HepG2 (cell line): ENCODE measurements around the gene CSTB. TPM values are rescaled to one million over a fixed set of nuclear protein-coding genes. Genes with fewer than 3 reads are reported as not detected.
A peak's percentile ranks its signal among the peaks of the same experiment; 100 is the strongest.

Source experiments
- ATAC-seq: fragments of 200-7000 bp; cut with Tn5 transposase; 3 replicates; pipeline ENCODE4 v1.9.1; 2020; ENCODE audit warnings: mild to moderate bottlenecking, moderate library complexity
- BruUV-seq: library from RNA; stranded (reverse); fragments of 400-500 nt; replicated peaks from 2 replicates; lab custom pipeline; 2021; lab: Mats Ljungman, UMichigan
- CTCF ChIA-PET: fragments of 300-600 bp; formaldehyde crosslinking; extraction: SDS; loops from one replicate; lab custom pipeline; 2021; ENCODE audit warnings: low total read pairs, inconsistent platforms, low intra/inter-chr PET ratio; lab: Yijun Ruan, JAX
- POLR2A ChIA-PET: fragments of 350-600 bp; sonication (Branson Sonifier 250); formaldehyde crosslinking; loops from one replicate; lab custom pipeline; 2020; ENCODE audit warnings: antibody characterized with exemption, inconsistent platforms; lab: Yijun Ruan, JAX
- DNase-seq: peaks from one replicate; pipeline ENCODE4 v3.0.0-alpha.2; 2015; ENCODE audit warnings: low spot score
- FAIRE-seq: peaks from 3 replicates; lab custom pipeline; 2011; peaks lifted over from hg19 to GRCh38; lab: Jason Lieb, UNC
- H2AFZ ChIP-seq: one replicate; pipeline ENCODE4 v1.6.1; 2011; ENCODE audit warnings: low read length, inconsistent platforms
- H3K27ac ChIP-seq: fragments of 300-600 bp; 3 replicates; pipeline ENCODE4 v1.8.0; 2011; ENCODE audit warnings: mixed run types, mild to moderate bottlenecking, mixed read lengths, low read length, inconsistent platforms; ENCODE audit not compliant: insufficient read depth; ENCODE audit errors: extremely low read length
- H3K27me3 ChIP-seq, 2 experiments: fragments of 200-600 bp in 1 of 2; 2 replicates in 1 of 2; 3 replicates in 1 of 2; pipeline versions ENCODE4 v1.6.0 to v1.8.0; 2011; ENCODE audit warnings: low read length in 2 of 2, mild to moderate bottlenecking in 2 of 2, moderate library complexity in 2 of 2, inconsistent platforms in 1 of 2; ENCODE audit not compliant: insufficient read depth in 2 of 2, control insufficient read depth in 1 of 2
- H3K36me3 ChIP-seq, 2 experiments: fragments of 200-600 bp in 1 of 2; replicated peaks in 1 of 2; 2 replicates in 1 of 2; 3 replicates in 1 of 2; pipeline versions ENCODE4 v1.5.1 to v1.8.0; 2011; ENCODE audit warnings: low read length in 2 of 2, inconsistent platforms in 1 of 2; ENCODE audit not compliant: insufficient read depth in 2 of 2, control insufficient read depth in 1 of 2
- H3K4me1 ChIP-seq: 2 replicates; pipeline ENCODE4 v1.5.1; 2012; ENCODE audit warnings: low read length, inconsistent platforms; ENCODE audit not compliant: insufficient read depth
- H3K4me2 ChIP-seq: 2 replicates; pipeline ENCODE4 v1.6.0; 2011; ENCODE audit warnings: low read depth, low read length, inconsistent platforms
- H3K4me3 ChIP-seq, 3 experiments: fragments of 200-600 bp in 1 of 3; sonication (generic), shearing (Covaris generic) in 1 of 3; replicated peaks in 1 of 3; 2 replicates each; pipeline ENCODE4 v1.5.1; 2011 to 2016; ENCODE audit warnings: low read length in 3 of 3, inconsistent platforms in 2 of 3, low read depth in 2 of 3, mild to moderate bottlenecking in 2 of 3, control low read depth in 1 of 3, mixed read lengths in 1 of 3; ENCODE audit not compliant: insufficient read depth in 1 of 3
- H3K79me2 ChIP-seq: one replicate; pipeline ENCODE4 v1.6.1; 2011; ENCODE audit warnings: low read length, inconsistent platforms; ENCODE audit not compliant: insufficient read depth
- H3K9ac ChIP-seq: 2 replicates; pipeline ENCODE4 v1.6.0; 2011; ENCODE audit warnings: mild to moderate bottlenecking, low read depth, low read length, inconsistent platforms; ENCODE audit not compliant: insufficient read depth
- H3K9me3 ChIP-seq: 2 replicates; pipeline ENCODE4 v1.5.1; 2012; ENCODE audit warnings: mild to moderate bottlenecking, low read length
- H4K20me1 ChIP-seq: 2 replicates; pipeline ENCODE4 v1.6.0; 2011; ENCODE audit warnings: inconsistent platforms, mild to moderate bottlenecking, low read length, moderate library complexity; ENCODE audit not compliant: insufficient read depth
- AGO2 ChIP-seq: fragments of 200-400 bp; formaldehyde crosslinking; optimal IDR thresholded peaks from 2 replicates; pipeline ENCODE3; 2017; ENCODE audit warnings: mild to moderate bottlenecking, low read depth, low read length, moderate library complexity
- E2F2 ChIP-seq: sonication (generic); formaldehyde crosslinking; IDR thresholded peaks from 2 replicates; pipeline ENCODE4 v1.4.0; 2020; ENCODE audit warnings: missing genetic modification reagents, borderline replicate concordance
- EHMT2 ChIP-seq: fragments of 200-600 bp; sonication (generic); IDR thresholded peaks from 2 replicates; pipeline ENCODE4 v1.7.0; 2017; ENCODE audit warnings: antibody characterized with exemption, low read depth, low read length, borderline replicate concordance
- EZH2 ChIP-seq: conservative IDR thresholded peaks from 2 replicates; pipeline ENCODE4 v1.6.1; 2012; ENCODE audit warnings: mild to moderate bottlenecking, low read depth, low read length, moderate library complexity
- NKX3-1 ChIP-seq: sonication (generic); formaldehyde crosslinking; IDR thresholded peaks from 2 replicates; pipeline ENCODE4 v1.5.0; 2020; ENCODE audit warnings: missing genetic modification reagents
- ZNF331 ChIP-seq: sonication (generic); formaldehyde crosslinking; IDR thresholded peaks from 2 replicates; pipeline ENCODE4 v1.4.0; 2020; ENCODE audit warnings: missing genetic modification reagents
- ZNF33B ChIP-seq: sonication (generic); formaldehyde crosslinking; IDR thresholded peaks from 2 replicates; pipeline ENCODE4 v1.5.1; 2020; ENCODE audit warnings: mild to moderate bottlenecking, missing genetic modification reagents
- ZSCAN22 ChIP-seq: sonication (generic); formaldehyde crosslinking; IDR thresholded peaks from 2 replicates; pipeline ENCODE4 v1.4.0; 2020; ENCODE audit warnings: mild to moderate bottlenecking, missing genetic modification reagents
- WGBS: methylation state at CpG from one replicate; pipeline ENCODE4 v1.1.6; 2017; ENCODE audit warnings: low lambda C conversion rate; 5-methylcytosine and 5-hydroxymethylcytosine counted together
- in situ Hi-C: cut with HindIII; loops from 2 replicates; pipeline ENCODE4 v1.10.0; 2017; ENCODE audit warnings: low pct_unique_long_range_greater_than_20kb; ENCODE audit not compliant: extremely low pct_ligation_motif_present
- intact Hi-C: fragments of 100-400 bp; cut with micrococcal nuclease; formaldehyde crosslinking; loops from one replicate; pipeline ENCODE4 v1.10.0; 2022; ENCODE audit not compliant: unreplicated experiment
- polyA plus RNA-seq, 8 experiments: library from polyadenylated mRNA; depleted of rRNA in 3 of 8; stranded (reverse) in 7 of 8; unstranded in 1 of 8; fragments of >200 nt; fragmentation: Illumina TruSeq in 4 of 8; extraction: Trizol in 4 of 8; gene quantifications; 2 replicates each; pipeline versions ENCODE4 v1.2.1 to v1.2.3, GENCODE V29; 2011 to 2016; ENCODE audit warnings: low read depth in 4 of 8, missing spikeins in 1 of 8, mixed read lengths in 1 of 8; ENCODE audit not compliant: insufficient read depth in 1 of 8
- total RNA-seq, 5 experiments: library from RNA; depleted of rRNA; stranded (reverse); fragments of >200 nt; fragmentation: Illumina TruSeq; extraction: Trizol; gene quantifications; 2 replicates each; pipeline ENCODE4 v1.2.3, GENCODE V29; 2016; ENCODE audit warnings: low read depth in 1 of 5
- TF ChIP-seq, protein P1 (sequence below): sonication (generic); formaldehyde crosslinking; IDR thresholded peaks from 2 replicates; pipeline ENCODE4 v1.5.1; 2020; ENCODE audit warnings: mild to moderate bottlenecking, missing genetic modification reagents, borderline replicate concordance
- TF ChIP-seq, protein P2 (sequence below): sonication (generic); formaldehyde crosslinking; IDR thresholded peaks from 2 replicates; pipeline ENCODE4 v1.4.0; 2020; ENCODE audit warnings: mild to moderate bottlenecking, low read depth, missing genetic modification reagents
- TF ChIP-seq, protein P3 (sequence below): fragments of 450-650 bp; IDR thresholded peaks from 2 replicates; pipeline ENCODE4 v1.6.1; 2016
- TF ChIP-seq, protein P4 (sequence below): sonication (generic); formaldehyde crosslinking; IDR thresholded peaks from 2 replicates; pipeline ENCODE4 v1.5.0; 2020; ENCODE audit warnings: missing genetic modification reagents

The CSTB gene
- total and polyA plus RNA-seq, 2 of the 13 experiments (the other 11 are each of a cell fraction or from before 2014, with no cell fraction given), result 11.7 to 94.1 TPM

GRCh38 chr21:43748622-43749021 is 27.5 kb downstream of the CSTB start:
- intact Hi-C loops, result no loop called here
- ATAC-seq (no peak), FAIRE-seq (no peak)
- no peaks in the 10 kb centered on the region for H4K20me1 ChIP-seq
- no peaks in the 10 kb centered on the region for H3K9me3 ChIP-seq
- CTCF ChIA-PET, result no interaction called here
- BruUV-seq, result no TSS peak
- no peak for TF ChIP-seq NKX3-1
- no peak for TF ChIP-seq EZH2
- TF ChIP-seq ZNF331 (CRISPR knock-in tag), result no peak
- TF ChIP-seq, protein P1, sequence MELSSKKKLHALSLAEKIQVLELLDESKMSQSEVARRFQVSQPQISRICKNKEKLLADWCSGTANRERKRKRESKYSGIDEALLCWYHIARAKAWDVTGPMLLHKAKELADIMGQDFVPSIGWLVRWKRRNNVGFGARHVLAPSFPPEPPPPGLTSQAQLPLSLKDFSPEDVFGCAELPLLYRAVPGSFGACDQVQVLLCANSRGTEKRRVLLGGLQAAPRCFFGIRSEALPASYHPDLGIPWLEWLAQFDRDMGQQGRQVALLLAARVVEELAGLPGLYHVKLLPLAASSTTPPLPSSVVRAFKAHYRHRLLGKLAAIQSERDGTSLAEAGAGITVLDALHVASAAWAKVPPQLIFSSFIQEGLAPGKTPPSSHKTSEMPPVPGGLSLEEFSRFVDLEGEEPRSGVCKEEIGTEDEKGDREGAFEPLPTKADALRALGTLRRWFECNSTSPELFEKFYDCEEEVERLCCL (CRISPR knock-in tag), result no peak
- no peak for TF ChIP-seq ZSCAN22 (CRISPR knock-in tag)
- peak; percentile 25 for TF ChIP-seq AGO2
- TF ChIP-seq, all 625 proteins: peak for 1
- Histone ChIP-seq H3K27ac (no peak overlapping the region), H3K4me3 (no peak overlapping the region), H3K27me3 (no peaks in the 10 kb centered on the region), H3K36me3 (peaks cover 45 to 81% of the 10 kb centered on the region in 2 experiments), H3K4me2 (no peak overlapping the region), H2AFZ (no peak overlapping the region), H3K9ac (no peak overlapping the region), H3K4me1 (no peaks in the 10 kb centered on the region), H3K79me2 (no peaks in the 10 kb centered on the region)
- in situ Hi-C loops, result no loop called here
- WGBS, result 93% methylated on average over 17 of the region's 17 CpGs
- POLR2A ChIA-PET, result no interaction called here
- no peak for DNase-seq

- ChIA-PET POLR2A (interaction anchor here (1.4 kb wide), 1 partner anchor 43 kb away, joined by 3 read pairs; no protein-coding TSS in a partner anchor), CTCF (no interaction called here)
- no peak for ATAC-seq
- no peaks in the 10 kb centered on the region for H3K79me2 ChIP-seq
- DNase-seq, result no peak
- H3K27ac ChIP-seq, result no peak overlapping the region
- no peak for FAIRE-seq
- WGBS, result 97% methylated on average over 16 of the region's 16 CpGs
- peaks cover 37 to 65% of the 10 kb centered on the region in 2 experiments for H3K36me3 ChIP-seq
- no peaks in the 10 kb centered on the region for H4K20me1 ChIP-seq
- BruUV-seq, result no TSS peak
- H3K4me1 ChIP-seq, result no peaks in the 10 kb centered on the region
- intact Hi-C loops (no loop called here), in situ Hi-C loops (no loop called here)
- no peak overlapping the region for H3K9ac ChIP-seq
- no peak overlapping the region for H3K4me2 ChIP-seq
- no peak overlapping the region for H3K4me3 ChIP-seq
- H3K9me3 ChIP-seq, result no peaks in the 10 kb centered on the region
- H3K27me3 ChIP-seq, result no peaks in the 10 kb centered on the region
- H2AFZ ChIP-seq, result no peak overlapping the region
- TF ChIP-seq, protein P2, sequence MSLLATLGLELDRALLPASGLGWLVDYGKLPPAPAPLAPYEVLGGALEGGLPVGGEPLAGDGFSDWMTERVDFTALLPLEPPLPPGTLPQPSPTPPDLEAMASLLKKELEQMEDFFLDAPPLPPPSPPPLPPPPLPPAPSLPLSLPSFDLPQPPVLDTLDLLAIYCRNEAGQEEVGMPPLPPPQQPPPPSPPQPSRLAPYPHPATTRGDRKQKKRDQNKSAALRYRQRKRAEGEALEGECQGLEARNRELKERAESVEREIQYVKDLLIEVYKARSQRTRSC (CRISPR knock-in tag), result no peak
- TF ChIP-seq, protein P3, sequence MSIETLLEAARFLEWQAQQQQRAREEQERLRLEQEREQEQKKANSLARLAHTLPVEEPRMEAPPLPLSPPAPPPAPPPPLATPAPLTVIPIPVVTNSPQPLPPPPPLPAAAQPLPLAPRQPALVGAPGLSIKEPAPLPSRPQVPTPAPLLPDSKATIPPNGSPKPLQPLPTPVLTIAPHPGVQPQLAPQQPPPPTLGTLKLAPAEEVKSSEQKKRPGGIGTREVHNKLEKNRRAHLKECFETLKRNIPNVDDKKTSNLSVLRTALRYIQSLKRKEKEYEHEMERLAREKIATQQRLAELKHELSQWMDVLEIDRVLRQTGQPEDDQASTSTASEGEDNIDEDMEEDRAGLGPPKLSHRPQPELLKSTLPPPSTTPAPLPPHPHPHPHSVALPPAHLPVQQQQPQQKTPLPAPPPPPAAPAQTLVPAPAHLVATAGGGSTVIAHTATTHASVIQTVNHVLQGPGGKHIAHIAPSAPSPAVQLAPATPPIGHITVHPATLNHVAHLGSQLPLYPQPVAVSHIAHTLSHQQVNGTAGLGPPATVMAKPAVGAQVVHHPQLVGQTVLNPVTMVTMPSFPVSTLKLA, result no peak
- no peak for TF ChIP-seq EHMT2
- no peak for TF ChIP-seq E2F2 (CRISPR knock-in tag)
- no peak for TF ChIP-seq ZNF33B (CRISPR knock-in tag)
- TF ChIP-seq, protein P4, sequence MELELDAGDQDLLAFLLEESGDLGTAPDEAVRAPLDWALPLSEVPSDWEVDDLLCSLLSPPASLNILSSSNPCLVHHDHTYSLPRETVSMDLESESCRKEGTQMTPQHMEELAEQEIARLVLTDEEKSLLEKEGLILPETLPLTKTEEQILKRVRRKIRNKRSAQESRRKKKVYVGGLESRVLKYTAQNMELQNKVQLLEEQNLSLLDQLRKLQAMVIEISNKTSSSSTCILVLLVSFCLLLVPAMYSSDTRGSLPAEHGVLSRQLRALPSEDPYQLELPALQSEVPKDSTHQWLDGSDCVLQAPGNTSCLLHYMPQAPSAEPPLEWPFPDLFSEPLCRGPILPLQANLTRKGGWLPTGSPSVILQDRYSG (CRISPR knock-in tag), result no peak
These were observed 30.2 kb downstream of the CSTB start for GRCh38 chr21:43745772-43746517.
